Astrocyte of the spinal cord (primary cell): ENCODE results near the gene ADAMTS14.

Experiments used
- DNase-seq: peaks from one replicate; pipeline ENCODE4 v3.0.0; 2011; ENCODE audit warnings: low read depth, low spot score
- H3K4me3 ChIP-seq: 2 replicates; pipeline ENCODE4 v1.5.1; 2011; ENCODE audit warnings: low read depth, mild to moderate bottlenecking, low read length, moderate library complexity
- in situ Hi-C: cut with HindIII; loops from 2 replicates; pipeline ENCODE4 v1.10.0; 2017; ENCODE audit warnings: low sequenced_read_pairs
- TF ChIP-seq, protein P1 (sequence below): IDR thresholded peaks from 2 replicates; pipeline ENCODE4 v1.5.1; 2012; ENCODE audit warnings: low read depth, mild to moderate bottlenecking, low read length, inconsistent platforms

The ADAMTS14 gene

DNA sequence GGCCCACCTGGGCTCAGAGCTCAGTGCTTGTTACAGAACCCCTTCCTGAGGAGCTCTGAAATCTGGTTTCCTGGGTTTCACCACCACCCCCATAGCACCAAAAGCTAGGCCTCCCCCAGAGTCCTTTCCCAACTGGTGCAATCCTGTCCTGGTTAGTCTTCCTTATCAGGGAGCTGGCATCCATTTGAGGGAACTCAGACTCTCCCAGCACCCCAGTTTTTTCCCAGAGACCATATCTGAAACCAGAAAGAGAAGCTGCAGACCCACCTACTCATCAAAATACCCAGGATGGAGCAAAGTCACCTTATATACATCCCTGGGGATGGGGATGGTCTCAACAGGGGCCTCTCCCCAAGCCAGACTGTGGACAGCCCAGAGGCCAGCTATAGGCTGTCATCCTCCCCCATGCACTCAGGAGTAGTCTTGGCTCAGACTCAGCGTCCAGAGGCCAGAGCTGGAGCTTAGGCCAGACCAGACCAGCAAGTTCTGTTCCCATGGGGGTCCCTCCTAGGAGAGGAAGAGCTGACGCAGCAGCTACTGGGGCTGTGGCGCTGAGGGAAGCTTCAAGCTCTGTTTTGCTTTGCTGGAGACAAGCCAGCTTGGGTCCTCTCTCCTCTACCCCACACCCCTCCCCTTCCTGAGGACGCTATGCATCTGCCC is 109.9 kb downstream of the ADAMTS14 start:
- no peak for DNase-seq
- H3K4me3 ChIP-seq = no peak overlapping the region
- TF ChIP-seq, protein P1, sequence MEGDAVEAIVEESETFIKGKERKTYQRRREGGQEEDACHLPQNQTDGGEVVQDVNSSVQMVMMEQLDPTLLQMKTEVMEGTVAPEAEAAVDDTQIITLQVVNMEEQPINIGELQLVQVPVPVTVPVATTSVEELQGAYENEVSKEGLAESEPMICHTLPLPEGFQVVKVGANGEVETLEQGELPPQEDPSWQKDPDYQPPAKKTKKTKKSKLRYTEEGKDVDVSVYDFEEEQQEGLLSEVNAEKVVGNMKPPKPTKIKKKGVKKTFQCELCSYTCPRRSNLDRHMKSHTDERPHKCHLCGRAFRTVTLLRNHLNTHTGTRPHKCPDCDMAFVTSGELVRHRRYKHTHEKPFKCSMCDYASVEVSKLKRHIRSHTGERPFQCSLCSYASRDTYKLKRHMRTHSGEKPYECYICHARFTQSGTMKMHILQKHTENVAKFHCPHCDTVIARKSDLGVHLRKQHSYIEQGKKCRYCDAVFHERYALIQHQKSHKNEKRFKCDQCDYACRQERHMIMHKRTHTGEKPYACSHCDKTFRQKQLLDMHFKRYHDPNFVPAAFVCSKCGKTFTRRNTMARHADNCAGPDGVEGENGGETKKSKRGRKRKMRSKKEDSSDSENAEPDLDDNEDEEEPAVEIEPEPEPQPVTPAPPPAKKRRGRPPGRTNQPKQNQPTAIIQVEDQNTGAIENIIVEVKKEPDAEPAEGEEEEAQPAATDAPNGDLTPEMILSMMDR = no peak
- in situ Hi-C loops = no loop called here

DNA sequence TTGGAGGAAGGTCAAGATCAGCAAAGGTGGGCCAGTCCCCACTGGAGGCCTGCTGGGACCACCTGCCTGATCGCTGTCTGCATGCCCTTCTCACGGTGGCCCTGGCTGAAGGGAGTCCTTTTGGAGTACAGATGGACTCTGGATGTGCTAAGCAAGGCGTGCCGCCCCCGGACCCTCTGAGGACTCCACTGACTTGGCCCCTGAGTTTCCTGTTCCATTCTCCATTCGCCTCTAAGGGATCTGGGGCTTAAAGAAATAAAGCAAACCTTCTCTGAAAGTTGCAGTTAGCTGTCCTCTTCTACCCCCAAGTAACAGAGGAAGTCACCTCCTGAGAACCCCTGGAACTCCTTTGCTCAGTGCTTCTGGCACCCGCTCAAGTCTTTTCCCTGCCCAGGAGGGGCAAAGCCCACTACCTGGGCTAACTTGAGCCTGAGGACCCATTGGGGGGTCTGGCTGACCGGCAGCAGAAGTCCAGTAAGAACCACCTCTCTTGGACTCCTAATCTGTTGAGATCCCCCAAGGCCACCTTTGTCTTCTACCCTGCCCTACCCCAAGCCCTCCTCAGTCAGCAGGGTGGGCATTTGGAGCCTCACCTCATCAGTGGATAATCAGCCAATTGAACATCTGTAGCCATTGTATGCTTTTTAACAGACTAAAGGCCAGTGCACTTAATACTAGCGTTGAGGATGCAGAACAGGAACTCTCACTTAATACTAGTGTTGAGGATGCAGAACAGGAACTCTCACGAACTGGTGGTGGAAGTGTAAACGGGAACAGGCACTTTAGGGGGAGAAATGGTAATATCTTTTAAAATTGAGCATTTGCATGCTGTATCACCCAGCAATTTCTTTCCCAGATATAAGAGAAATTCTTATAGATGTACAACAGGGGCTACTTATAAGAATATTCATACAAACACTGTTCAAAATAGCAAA is 110.7 kb downstream of the ADAMTS14 start:
- in situ Hi-C loops = no loop called here
- H3K4me3 ChIP-seq = no peak overlapping the region
- DNase-seq = no peak
- TF ChIP-seq, protein P1 = no peak

DNA sequence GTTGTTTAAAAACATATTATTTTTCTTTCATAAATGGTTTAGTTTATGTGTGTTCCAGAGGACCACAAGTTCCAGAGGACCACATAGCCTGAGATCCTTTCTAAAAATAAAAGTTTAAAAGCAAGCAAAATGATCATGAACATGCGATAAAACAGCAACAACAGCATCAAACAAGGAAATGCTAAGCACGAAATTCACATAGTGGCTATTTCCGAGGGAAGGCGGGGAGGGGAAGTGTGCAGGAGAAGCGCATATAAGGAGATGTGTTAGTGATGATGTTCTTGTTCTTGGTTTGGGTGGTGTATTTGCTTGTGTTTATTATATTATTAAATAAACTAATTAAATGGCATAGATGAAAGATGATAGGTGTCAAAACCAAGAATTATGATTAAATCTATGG is 111.7 kb downstream of the ADAMTS14 start:
- H3K4me3 ChIP-seq = no peak overlapping the region
- TF ChIP-seq, protein P1 = no peak
- no peak for DNase-seq
- in situ Hi-C loops = no loop called here

DNA sequence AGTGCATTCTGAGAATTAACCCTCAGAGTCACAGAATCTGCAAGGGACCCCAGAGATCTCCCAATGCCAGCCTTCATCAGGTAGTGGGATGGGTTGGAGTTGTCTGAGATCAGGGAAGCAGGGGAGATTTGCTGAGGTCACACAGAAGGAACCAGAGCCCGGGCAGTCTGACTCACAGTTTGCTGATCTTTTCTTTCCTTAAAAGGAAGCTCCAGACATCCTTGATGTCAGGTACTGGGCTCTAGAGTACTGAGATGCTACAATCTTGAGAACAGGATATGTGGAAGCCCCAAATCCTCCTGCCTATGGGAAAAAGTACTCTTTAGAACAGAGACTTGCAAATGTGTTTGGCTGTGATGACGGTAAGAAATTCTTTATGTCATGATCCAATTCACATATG is 112.2 kb downstream of the ADAMTS14 start:
- TF ChIP-seq, protein P1 = no peak
- H3K4me3 ChIP-seq = no peak overlapping the region
- in situ Hi-C loops = no loop called here
- DNase-seq = peak; percentile 25

DNA sequence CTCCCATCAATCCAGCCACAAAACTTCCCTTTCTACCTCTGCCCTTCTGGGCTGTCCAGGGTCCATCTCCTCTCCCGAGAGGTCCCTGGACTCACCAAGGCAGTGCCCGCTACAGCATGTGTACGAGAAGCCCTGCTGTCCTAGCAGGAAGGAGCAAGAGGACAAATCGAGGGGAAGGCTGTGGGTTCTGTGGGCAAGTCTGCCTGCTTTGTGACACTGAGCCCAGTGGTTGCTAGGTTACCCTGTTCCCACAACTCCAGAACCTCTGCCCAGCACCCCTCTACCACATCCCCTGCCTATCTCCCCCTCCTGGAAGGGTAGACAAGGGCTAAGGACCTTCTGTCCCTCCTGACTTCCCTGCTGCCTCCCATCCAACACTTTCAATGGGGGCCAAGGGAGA is 112.9 kb downstream of the ADAMTS14 start, which contains the start of gene TBATA:
Gene TBATA (minus strand): TSS at position 188 of the 400 bp plus-strand sequence. CDS start 1,998 bp downstream, outside the sequence.
- in situ Hi-C loops = no loop called here
- no peak for DNase-seq
- TF ChIP-seq, protein P1 = no peak
- H3K4me3 ChIP-seq = no peak within 1 kb of the TSS

DNA sequence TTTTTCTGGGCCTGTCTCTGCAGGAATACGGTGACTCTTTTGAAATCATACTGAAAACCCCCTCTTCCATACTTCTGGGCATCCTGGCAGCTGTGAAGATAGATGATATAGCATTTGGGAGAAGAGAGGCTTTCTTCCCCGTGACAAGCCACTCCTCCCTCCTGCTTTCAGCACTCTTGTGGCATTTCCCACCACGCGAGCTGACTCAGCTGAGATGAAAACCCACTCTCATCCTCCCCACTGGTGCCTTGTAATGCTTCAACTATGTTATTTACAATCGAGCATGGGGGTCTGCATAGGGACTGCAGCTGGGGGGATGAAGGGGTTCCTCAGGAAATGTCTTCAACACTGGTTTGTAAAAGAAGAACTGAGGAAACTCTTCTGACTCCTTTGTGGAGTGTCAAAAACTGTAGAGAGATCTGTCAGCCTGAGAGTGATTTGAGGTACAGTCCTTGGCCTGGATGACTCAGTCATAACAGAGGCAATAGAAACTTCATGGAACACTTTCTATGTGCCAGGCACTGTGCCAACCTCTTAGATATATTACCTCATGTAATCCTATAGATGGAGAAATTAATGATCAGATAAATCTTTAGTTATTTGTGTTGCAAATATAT is 114.6 kb downstream of the ADAMTS14 start:
- in situ Hi-C loops = no loop called here
- DNase-seq = peak; percentile 38
- no peak overlapping the region for H3K4me3 ChIP-seq
- TF ChIP-seq, protein P1 = no peak
